Progenitor cell of endocrine pancreas (in vitro differentiated cells): ENCODE measurements around the gene CKB. TPM values are rescaled to one million over a fixed set of nuclear protein-coding genes. Genes with fewer than 3 reads are reported as not detected.

ENCODE experiments used
- DNase-seq: peaks from one replicate; pipeline ENCODE4 v3.0.0; 2021; ENCODE audit warnings: low spot score; ENCODE audit not compliant: unreplicated experiment
- H3K27ac Mint-ChIP-seq: 2 replicates; pipeline ENCODE4 v1.8.0; 2021; ENCODE audit warnings: mild to moderate bottlenecking, moderate library complexity, mixed read lengths
- H3K27me3 Mint-ChIP-seq: 2 replicates; pipeline ENCODE4 v1.8.0; 2021; ENCODE audit warnings: mixed read lengths
- H3K36me3 Mint-ChIP-seq: 2 replicates; pipeline ENCODE4 v1.8.0; 2022; ENCODE audit warnings: mixed read lengths; ENCODE audit not compliant: insufficient read depth
- H3K4me1 Mint-ChIP-seq: 2 replicates; pipeline ENCODE4 v1.8.0; 2021; ENCODE audit warnings: low read depth, mixed read lengths
- H3K4me3 Mint-ChIP-seq: 2 replicates; pipeline ENCODE4 v1.8.0; 2021; ENCODE audit warnings: low read depth, mild to moderate bottlenecking, moderate library complexity, mixed read lengths
- H3K9me3 Mint-ChIP-seq: 2 replicates; pipeline ENCODE4 v1.8.0; 2021; ENCODE audit warnings: low read depth, mixed read lengths
- total RNA-seq: library from RNA; stranded (reverse); gene quantifications from 2 replicates; pipeline ENCODE4 v1.2.1, GENCODE V29; 2021
- TF ChIP-seq, protein P1 (sequence below): fragments of 200-600 bp; sonication (generic); IDR thresholded peaks from one replicate; pipeline ENCODE4 v1.5.0; 2021; ENCODE audit warnings: antibody characterized with exemption, mild to moderate bottlenecking; ENCODE audit not compliant: unreplicated experiment

Gene CKB
- total RNA-seq, 1 donor from 2014 or later = 983 TPM

DNA sequence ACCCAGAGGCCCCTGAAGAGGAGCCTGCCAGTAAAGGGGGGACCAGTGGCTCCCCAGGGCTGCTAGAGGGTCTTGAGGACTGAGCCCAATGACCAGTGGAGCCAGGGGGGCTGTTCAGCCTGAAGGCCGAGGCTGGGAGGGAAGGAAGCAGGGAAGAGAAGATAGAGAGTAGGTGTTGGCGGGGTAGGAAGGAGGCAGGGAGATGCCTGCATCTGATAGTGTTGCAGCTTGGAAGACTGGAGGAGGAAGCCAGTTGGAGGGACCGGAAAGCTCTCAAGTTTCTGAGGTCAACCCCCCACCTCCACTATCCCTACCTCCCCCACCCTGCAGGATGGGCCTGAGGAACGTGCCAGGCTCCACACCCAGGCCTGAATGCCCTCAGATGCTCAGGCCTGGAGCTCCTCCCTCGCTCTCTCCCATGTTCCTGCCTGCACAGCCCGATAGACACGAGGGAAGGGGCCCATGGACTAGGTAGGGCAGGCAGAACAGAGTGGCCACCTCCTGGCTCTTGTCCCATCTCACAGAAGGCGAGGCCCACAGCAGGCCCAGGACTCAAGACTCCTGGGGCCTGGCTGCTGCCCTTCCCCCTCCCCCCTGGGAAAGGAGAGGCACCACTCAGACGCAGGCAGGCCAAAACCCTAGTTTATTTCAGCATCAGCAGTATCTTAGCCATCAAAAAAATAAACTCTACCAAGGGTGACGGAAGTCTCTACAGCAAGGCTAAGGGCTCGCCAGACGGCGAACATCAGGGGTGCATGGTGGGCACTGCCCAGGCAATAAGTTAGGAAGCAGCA is 3.4 kb downstream of the CKB start:
- H3K4me3 Mint-ChIP-seq = peak overlapping the region; percentile 70
- H3K9me3 Mint-ChIP-seq = no peaks in the 10 kb centered on the region
- H3K4me1 Mint-ChIP-seq = peaks cover 16% of the 10 kb centered on the region

DNA sequence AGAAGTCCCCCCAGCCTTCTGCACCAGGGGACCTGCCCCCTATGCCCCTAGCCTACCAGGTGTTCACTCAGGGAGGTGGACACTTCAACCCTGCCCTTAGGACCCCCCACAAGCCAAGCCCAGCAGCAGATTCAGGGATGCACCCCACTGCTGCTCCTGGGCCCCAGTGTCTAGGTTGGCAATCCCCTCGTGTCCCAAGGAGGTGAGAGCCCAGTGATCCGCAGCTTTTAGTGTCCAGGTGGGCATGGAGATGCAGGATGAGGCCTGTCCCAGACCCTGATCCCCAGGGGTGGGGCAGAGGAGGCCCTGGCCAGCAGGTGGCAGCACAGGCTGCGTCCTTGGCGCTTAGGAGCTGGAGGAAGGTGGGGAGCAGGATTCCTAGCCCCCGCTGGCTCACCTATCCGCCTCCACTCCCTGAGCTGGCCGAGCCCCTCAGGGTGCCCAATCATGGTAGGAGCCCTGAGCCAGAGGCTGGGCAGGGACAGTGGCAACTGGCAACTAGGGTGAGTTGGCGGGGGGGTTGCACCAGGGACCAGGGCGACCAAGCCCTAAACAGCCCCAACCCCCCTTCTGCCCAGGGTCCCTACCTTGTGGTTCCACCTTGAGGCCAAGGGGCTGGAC is 4.1 kb downstream of the CKB start:
- Mint-ChIP-seq H3K4me1 (peaks cover 10% of the 10 kb centered on the region), H3K27ac (peak overlapping the region; percentile 45), H3K36me3 (peaks cover 9% of the 10 kb centered on the region), H3K27me3 (no peaks in the 10 kb centered on the region), H3K4me3 (peak overlapping the region; percentile 14), H3K9me3 (no peaks in the 10 kb centered on the region)
- TF ChIP-seq, protein P1, sequence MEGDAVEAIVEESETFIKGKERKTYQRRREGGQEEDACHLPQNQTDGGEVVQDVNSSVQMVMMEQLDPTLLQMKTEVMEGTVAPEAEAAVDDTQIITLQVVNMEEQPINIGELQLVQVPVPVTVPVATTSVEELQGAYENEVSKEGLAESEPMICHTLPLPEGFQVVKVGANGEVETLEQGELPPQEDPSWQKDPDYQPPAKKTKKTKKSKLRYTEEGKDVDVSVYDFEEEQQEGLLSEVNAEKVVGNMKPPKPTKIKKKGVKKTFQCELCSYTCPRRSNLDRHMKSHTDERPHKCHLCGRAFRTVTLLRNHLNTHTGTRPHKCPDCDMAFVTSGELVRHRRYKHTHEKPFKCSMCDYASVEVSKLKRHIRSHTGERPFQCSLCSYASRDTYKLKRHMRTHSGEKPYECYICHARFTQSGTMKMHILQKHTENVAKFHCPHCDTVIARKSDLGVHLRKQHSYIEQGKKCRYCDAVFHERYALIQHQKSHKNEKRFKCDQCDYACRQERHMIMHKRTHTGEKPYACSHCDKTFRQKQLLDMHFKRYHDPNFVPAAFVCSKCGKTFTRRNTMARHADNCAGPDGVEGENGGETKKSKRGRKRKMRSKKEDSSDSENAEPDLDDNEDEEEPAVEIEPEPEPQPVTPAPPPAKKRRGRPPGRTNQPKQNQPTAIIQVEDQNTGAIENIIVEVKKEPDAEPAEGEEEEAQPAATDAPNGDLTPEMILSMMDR = peak; percentile 88
- DNase-seq = peak; percentile 70

More for the DNA sequence above, 3.4 kb downstream of the CKB start:
- Mint-ChIP-seq H3K36me3 (peaks cover 9% of the 10 kb centered on the region), H3K27ac (peak overlapping the region; percentile 92), H3K27me3 (no peaks in the 10 kb centered on the region)
- TF ChIP-seq, protein P1 = no peak
- DNase-seq = no peak

- peak overlapping the region; percentile 45 for H3K27ac Mint-ChIP-seq
- H3K4me1 Mint-ChIP-seq = peaks cover 9% of the 10 kb centered on the region
- peaks cover 9% of the 10 kb centered on the region for H3K36me3 Mint-ChIP-seq
- H3K4me3 Mint-ChIP-seq = no peak overlapping the region
- TF ChIP-seq, protein P1 = no peak
- no peaks in the 10 kb centered on the region for H3K9me3 Mint-ChIP-seq
- no peaks in the 10 kb centered on the region for H3K27me3 Mint-ChIP-seq
- DNase-seq = no peak
These were observed 4.8 kb downstream of the CKB start for GRCh38 chr14:103517721-103518421.

DNA sequence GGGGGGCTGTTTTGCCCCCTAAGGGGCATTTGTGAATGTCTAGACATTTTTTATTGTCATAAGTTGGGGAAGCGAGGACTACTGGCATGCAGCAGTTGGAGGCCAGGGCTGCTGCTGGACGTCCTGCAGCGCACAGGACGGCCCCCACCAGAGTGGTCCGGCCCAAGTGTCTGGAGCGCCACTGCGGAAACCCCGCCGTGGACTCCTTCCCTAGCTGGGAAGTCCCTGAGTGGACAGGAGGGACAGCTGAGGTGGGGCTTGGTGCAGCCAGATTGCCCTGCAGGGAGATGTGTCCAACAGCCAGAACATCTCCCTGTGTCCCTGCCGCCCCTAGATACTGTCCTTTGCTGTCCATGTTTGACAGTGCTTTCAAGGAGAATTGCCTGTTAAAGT is 5.5 kb downstream of the CKB start:
- TF ChIP-seq, protein P1 = no peak
- DNase-seq = no peak
- H3K4me1 Mint-ChIP-seq = peaks cover 9% of the 10 kb centered on the region
- no peak overlapping the region for H3K4me3 Mint-ChIP-seq
- H3K36me3 Mint-ChIP-seq = peaks cover 13% of the 10 kb centered on the region
- no peaks in the 10 kb centered on the region for H3K9me3 Mint-ChIP-seq
- peak overlapping the region; percentile 27 for H3K27ac Mint-ChIP-seq
- no peaks in the 10 kb centered on the region for H3K27me3 Mint-ChIP-seq

DNA sequence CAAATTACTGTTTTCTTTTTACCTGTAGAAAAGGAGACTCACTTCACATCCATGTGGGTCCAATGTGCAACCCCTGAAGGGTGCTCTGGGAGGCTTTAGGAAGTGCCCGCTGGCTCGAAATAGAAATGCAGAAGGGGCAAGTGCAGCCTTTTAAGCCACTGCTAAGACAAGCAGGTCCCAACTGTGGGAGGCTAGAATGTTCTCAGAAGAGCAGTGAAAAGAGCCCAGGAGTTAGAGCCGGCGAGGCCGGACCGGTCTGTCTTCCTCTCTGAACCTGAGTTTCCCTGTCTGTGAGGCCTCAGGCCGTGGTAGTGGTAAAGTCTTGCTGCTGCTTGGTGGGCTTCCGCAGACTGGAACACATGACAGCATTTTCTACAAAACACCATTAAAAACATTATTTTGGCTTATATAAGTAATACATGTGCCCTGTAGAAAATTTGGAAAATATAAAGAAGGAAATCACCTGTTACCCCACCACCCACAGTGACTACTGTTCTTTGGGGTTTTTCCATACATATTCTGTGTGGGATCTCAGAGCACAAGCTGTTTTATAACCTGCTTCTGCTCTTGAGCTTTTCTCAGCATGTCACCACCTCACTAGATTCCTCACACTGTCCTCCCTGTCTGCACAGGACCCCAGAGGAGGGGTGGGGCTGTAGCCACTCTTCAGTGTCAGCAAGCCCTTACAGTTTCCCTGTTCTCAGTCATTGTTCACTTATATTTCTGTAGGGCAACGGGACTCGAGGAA is 6.0 kb downstream of the CKB start:
- Mint-ChIP-seq H3K27ac (no peak overlapping the region), H3K4me1 (peaks cover 9% of the 10 kb centered on the region), H3K4me3 (no peak overlapping the region), H3K27me3 (no peaks in the 10 kb centered on the region), H3K9me3 (no peaks in the 10 kb centered on the region), H3K36me3 (peaks cover 13% of the 10 kb centered on the region)
- DNase-seq = no peak
- TF ChIP-seq, protein P1 = no peak
